ENCODE measurements around the gene ZNF697.
A peak's percentile ranks its signal among the peaks of the same experiment; 100 is the strongest.

Gene ZNF697

GRCh38 chr1:119662034-119662437 lies 14.0 kb upstream of the ZNF697 start:
- DNase-seq (ENCODE audit: low read depth), result no peak

GRCh38 chr1:119660253-119661083 lies 12.4 kb upstream of the ZNF697 start:
- no peak for DNase-seq (ENCODE audit: low read depth)

GRCh38 chr1:119659628-119660027 lies 11.6 kb upstream of the ZNF697 start:
- no peak for DNase-seq (ENCODE audit: low read depth)

GRCh38 chr1:119656410-119656955 lies 8.4 kb upstream of the ZNF697 start:
- DNase-seq (ENCODE audit: low read depth), result no peak

- DNase-seq (ENCODE audit: low read depth), result peak; percentile 29
Observed at GRCh38 chr1:119655154-119655553, 7.1 kb upstream of the ZNF697 start.

GRCh38 chr1:119653839-119654170 lies 5.7 kb upstream of the ZNF697 start:
- peak; percentile 51 for DNase-seq (ENCODE audit: low read depth)

GRCh38 chr1:119653135-119653838 lies 5.2 kb upstream of the ZNF697 start:
- no peak for DNase-seq (ENCODE audit: low read depth)

GRCh38 chr1:119652587-119652986 lies 4.5 kb upstream of the ZNF697 start:
- DNase-seq (ENCODE audit: low read depth), result no peak

- DNase-seq (ENCODE audit: low read depth), result no peak
Observed at GRCh38 chr1:119651641-119652040, 3.6 kb upstream of the ZNF697 start.

GRCh38 chr1:119651133-119651532 lies 3.1 kb upstream of the ZNF697 start:
- no peak for DNase-seq (ENCODE audit: low read depth)

- DNase-seq (ENCODE audit: low read depth), result peak; percentile 21
Observed at GRCh38 chr1:119648620-119649004, 546 bp upstream of the ZNF697 start.

GRCh38 chr1:119647228-119647733 lies 785 bp downstream of the ZNF697 start:
- DNase-seq (ENCODE audit: low read depth), result no peak

GRCh38 chr1:119646521-119647227 lies 1.4 kb downstream of the ZNF697 start:
- DNase-seq (ENCODE audit: low read depth), result peak; percentile 81

- DNase-seq (ENCODE audit: low read depth), result no peak
Observed at GRCh38 chr1:119639109-119639508, 9.0 kb downstream of the ZNF697 start.

- DNase-seq (ENCODE audit: low read depth), result no peak
Observed at GRCh38 chr1:119637710-119638109, 10.4 kb downstream of the ZNF697 start.

GRCh38 chr1:119636491-119637089 lies 11.5 kb downstream of the ZNF697 start:
- no peak for DNase-seq (ENCODE audit: low read depth)

- peak; percentile 82 for DNase-seq (ENCODE audit: low read depth)
Observed at GRCh38 chr1:119635811-119636390, 12.2 kb downstream of the ZNF697 start.

GRCh38 chr1:119634016-119634415 lies 14.1 kb downstream of the ZNF697 start:
- DNase-seq (ENCODE audit: low read depth), result no peak

- DNase-seq (ENCODE audit: low read depth), result no peak
Observed at GRCh38 chr1:119633575-119633974, 14.5 kb downstream of the ZNF697 start.

GRCh38 chr1:119632841-119633240 lies 15.2 kb downstream of the ZNF697 start:
- DNase-seq (ENCODE audit: low read depth), result no peak

GRCh38 chr1:119632103-119632490 lies 16.0 kb downstream of the ZNF697 start:
- no peak for DNase-seq (ENCODE audit: low read depth)

All from amniotic epithelial cell (primary cell).